ENCODE measurements around the gene SAPCD1. TPM values are rescaled to one million over a fixed set of nuclear protein-coding genes. Genes with fewer than 3 reads are reported as not detected.

The SAPCD1 gene
- total RNA-seq, 1 experiment from 2014 or later = 18.2 TPM

GRCh38 chr6:31805939-31806469 is 43.5 kb downstream of the SAPCD1 start:
- peak overlapping the region; percentile 98 for H3K4me2 ChIP-seq (ENCODE audit: low read length)
- peak overlapping the region; percentile 85 for H3K27ac ChIP-seq (ENCODE audit: low read depth, low read length)
- ATAC-seq (peak; percentile 16), DNase-seq (ENCODE audit: low read depth, low spot score) (no peak)
- H3K36me3 ChIP-seq (ENCODE audit: control insufficient read depth in 1 of 2, insufficient read depth in 2 of 2, low read length in 2 of 2) = peaks cover 3 to 11% of the 10 kb centered on the region in 2 experiments; a peak in 3 of 4 replicates
- peaks cover 40% of the 10 kb centered on the region for H3K79me2 ChIP-seq (ENCODE audit: insufficient read depth, low read length)
- peak overlapping the region; percentile 95 for H3K9ac ChIP-seq (ENCODE audit: low read length)
- no peaks in the 10 kb centered on the region for H3K9me2 ChIP-seq (ENCODE audit: insufficient read depth)
- ChIA-PET CTCF (interaction anchor here (1.3 to 2.4 kb wide), 3 partner anchors 10 to 68 kb away, joined by 3 to 16 read pairs (median 5); partner anchors contain the start of gene VARS1), POLR2A (interaction anchor here (0.5 to 4.8 kb wide), 9 partner anchors 10 to 141 kb away, joined by 3 to 49 read pairs (median 4); partner anchors contain the start of genes GPANK1, HSPA1B and VARS1), RAD21 (ENCODE audit: low non-redundant PET in 1 of 2, low total read pairs in 2 of 2, uncharacterized antibody in 2 of 2, unreplicated experiment in 2 of 2) (no interaction called here)
- intact Hi-C loops (cut with micrococcal nuclease) = no loop called here
- TF ChIP-seq SRF (IDR thresholded peaks at IDR 0.05; ENCODE audit: low read depth) (no peak), RAD21 (IDR thresholded peaks at IDR 0.05; ENCODE audit: low read depth) (no peak), CEBPB (IDR thresholded peaks at IDR 0.05; ENCODE audit: low read depth) (no peak), ZFX (IDR thresholded peaks at IDR 0.05) (no peak), ZBTB33 (IDR thresholded peaks at IDR 0.05; ENCODE audit: extremely low read depth, insufficient replicate concordance, low read length) (no peak), CTCF (IDR thresholded peaks at IDR 0.05 in 2 of 3, conservative IDR thresholded peaks at IDR 0.05 in 1 of 3; ENCODE audit: borderline replicate concordance in 1 of 3, insufficient read depth in 1 of 3, low read depth in 2 of 3, low read length in 2 of 3) (no peak), EZH2 (IDR thresholded peaks at IDR 0.05) (no peak), ELF1 (IDR thresholded peaks at IDR 0.05; ENCODE audit: borderline replicate concordance, low read depth) (no peak), REST (IDR thresholded peaks at IDR 0.05; ENCODE audit: low read depth) (no peak), JUND (IDR thresholded peaks at IDR 0.05) (no peak), SIN3A (IDR thresholded peaks at IDR 0.05; ENCODE audit: low read depth) (no peak), FOSL1 (IDR thresholded peaks at IDR 0.05; ENCODE audit: low read depth) (no peak), SP1 (IDR thresholded peaks at IDR 0.05; ENCODE audit: low read depth) (no peak), EGR1 (IDR thresholded peaks at IDR 0.05; ENCODE audit: low read depth) (no peak)
- H3K9me3 ChIP-seq (ENCODE audit: control insufficient read depth in 1 of 2, insufficient read depth in 1 of 2, low read depth in 1 of 2, low read length in 2 of 2) = no peaks in the 10 kb centered on the region
- BruUV-seq (replicated peaks) = TSS peak; percentile 74
- peak overlapping the region; percentile 93 to 94 for H3K4me3 ChIP-seq (replicated peaks in 1 of 2; ENCODE audit: low read depth in 1 of 2, low read length in 2 of 2)
- no peaks in the 10 kb centered on the region for H4K20me1 ChIP-seq (ENCODE audit: insufficient read depth)
- peak overlapping the region; percentile 33 for H2AFZ ChIP-seq (ENCODE audit: low read depth, low read length, poor library complexity, severe bottlenecking)
- no peaks in the 10 kb centered on the region for H3K27me3 ChIP-seq (ENCODE audit: insufficient read depth, low read length)
- H3K4me1 ChIP-seq (ENCODE audit: control insufficient read depth in 1 of 2, insufficient read depth in 2 of 2, low read length in 2 of 2) = peaks cover 13 to 16% of the 10 kb centered on the region in 2 experiments

Measured in HCT116 (cell line).